CD4-positive, alpha-beta T cell treated with Interleukin-6 for 4 hours (primary cell): ENCODE data around the gene ARHGEF28.

Experiments used
- DNase-seq: peaks from one replicate; pipeline ENCODE4 v3.0.0-alpha.2; 2020; ENCODE audit warnings: mixed read lengths

ARHGEF28 gene

DNA sequence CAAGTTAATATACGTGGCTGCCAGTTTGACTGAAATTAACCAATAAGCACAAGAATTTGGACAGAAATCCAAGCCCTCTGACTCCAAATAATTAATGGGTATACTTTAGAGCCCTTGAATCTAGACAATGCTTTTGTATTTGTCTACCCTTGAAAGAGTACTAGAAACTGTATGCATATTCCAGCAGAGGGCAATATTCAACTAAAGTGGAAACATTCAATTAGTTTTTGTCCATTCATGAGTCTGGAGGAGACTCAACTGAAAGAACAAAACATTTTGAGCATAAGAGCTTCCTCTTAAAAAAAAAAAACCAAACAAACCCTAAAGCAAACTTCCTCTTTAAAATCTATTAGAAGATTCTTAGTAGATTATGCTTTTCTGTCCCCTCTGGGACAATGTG is 157.8 kb downstream of the ARHGEF28 start:
- no peak for DNase-seq

DNA sequence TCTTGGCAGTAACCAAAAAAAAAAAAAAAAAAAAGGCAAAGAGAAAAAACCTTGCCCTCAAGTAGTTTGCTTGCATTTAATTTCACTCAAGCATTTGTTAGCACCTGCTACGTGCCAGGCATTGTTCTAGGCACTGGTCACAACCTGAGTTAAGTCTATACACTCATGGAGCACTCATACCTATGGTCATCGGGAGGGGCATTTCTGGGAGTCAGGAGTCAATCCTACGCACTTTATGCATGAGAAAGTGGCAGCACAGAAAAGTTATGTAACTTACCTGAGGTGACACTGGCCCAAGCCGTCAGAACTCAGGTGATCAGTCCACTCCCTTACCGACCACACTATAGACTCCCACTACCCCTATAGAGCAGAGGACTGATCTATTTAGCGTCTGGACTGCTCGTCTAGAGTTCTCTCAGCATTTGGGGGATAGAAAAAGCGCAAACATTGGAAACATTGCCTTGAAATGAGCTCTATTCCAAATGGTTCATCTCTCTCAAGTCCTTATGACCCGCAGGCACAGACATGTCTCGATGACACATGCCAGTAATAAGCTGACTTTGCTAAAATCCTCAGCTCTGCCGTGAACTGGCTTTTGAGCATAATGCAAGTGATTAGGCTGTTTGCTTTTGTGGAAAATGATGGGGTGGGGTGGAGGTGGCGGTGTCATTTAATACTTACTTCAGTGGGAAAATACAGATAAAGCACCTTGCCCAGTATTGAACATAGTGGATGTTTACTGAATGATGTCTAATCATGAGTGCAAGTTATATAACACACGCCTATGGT is 160.2 kb downstream of the ARHGEF28 start:
- no peak for DNase-seq

GRCh38 chr5:73789851-73790281 is 163.9 kb downstream of the ARHGEF28 start:
- no peak for DNase-seq

DNA sequence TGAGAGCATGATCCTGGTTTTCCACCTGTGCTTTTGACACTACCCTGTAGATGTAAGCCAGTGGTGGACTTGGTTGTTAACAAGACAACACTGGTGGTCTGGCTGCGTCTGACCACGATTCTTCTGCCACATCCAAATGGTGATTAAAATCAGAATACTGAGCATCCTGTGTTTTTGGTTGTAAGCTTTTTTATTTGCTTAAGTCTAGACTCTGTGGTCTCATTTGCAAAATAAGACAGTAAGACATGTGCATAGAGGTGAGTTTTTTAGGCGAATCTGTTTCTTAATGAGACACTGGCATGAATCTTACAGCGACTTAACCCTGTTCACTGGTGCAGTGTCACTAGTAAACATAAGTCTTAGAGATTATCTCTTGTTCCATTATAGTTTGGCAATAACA is 165.4 kb downstream of the ARHGEF28 start:
- DNase-seq = no peak

- DNase-seq = peak; percentile 60
Measured at GRCh38 chr5:73792687-73793320, 166.8 kb downstream of the ARHGEF28 start.

- DNase-seq = no peak
Measured at GRCh38 chr5:73793911-73794310, 167.9 kb downstream of the ARHGEF28 start.

DNA sequence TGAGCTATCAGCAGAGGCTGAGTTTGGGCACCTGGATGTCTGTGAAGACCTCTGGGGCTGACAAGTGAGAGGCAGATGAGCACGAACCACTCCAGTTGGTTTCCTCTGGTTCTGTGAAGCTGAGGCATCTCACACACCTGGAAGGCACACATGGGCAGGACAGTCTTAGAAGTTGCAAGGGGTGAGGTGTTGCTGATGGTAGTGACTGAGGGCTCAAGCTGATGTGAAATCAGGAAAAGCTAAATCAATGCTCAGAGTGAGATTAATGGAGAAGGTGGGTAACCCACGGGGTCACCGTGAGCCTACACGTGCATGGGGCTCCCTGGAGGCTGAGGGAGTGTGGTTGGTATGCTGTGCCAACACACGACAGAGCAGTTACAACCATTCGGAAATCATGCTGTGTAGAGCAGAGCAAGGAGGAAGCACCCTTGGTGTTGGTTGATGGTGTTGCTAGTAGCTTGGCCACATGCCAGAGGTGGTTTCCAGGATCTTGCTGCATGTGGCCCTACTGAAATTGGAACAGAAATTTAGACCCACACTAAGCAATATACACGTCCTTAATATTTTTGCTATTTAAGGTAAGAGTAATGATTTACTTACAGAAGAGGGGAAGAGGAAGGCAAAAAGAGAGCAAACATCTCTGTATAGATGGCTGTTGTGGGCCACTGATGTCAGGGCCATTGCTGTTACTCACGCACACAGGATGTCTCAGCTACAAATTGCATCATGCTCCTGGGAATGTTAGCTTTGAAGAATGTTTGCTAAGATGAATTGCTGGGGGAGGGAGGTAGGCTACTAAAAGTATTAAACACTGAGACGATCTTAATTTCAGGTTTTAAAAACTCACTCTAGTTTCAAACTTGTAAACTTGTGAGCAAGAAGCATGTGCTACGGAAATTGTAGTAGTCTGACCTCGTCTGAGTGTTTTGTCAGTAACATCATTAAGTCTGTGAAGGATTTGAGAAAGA is 170.5 kb downstream of the ARHGEF28 start:
- peak; percentile 3 for DNase-seq

- DNase-seq = no peak
Measured at GRCh38 chr5:73797132-73797510, 171.1 kb downstream of the ARHGEF28 start.

DNA sequence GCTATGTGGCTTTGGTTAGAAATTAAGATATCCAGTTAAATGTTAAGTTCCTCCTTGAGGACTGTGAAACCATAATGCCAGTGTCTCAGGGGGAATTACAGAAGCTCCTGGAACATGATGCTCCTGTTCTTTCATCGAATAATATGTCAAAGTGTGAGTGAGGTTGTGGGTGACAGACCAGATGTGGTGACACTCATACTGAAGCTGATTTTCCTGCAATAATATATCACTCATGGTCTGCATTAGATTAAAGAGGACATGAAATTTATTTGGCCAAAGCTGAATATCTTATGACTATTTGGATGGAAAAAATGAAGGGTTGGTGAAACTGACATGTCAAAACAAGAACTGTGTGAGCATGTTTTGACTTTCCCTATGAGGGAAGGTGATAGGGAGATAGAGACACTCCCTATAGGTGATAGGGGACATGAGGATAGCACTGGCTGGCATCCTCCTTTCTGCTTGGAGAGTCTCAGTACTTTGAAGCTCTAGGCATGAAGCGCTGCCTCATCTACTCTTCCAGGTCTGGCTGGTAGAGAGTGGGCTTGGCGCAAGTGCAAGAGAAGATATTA is 173.5 kb downstream of the ARHGEF28 start:
- DNase-seq = no peak

GRCh38 chr5:73801686-73802085 is 175.7 kb downstream of the ARHGEF28 start:
- DNase-seq = no peak

DNA sequence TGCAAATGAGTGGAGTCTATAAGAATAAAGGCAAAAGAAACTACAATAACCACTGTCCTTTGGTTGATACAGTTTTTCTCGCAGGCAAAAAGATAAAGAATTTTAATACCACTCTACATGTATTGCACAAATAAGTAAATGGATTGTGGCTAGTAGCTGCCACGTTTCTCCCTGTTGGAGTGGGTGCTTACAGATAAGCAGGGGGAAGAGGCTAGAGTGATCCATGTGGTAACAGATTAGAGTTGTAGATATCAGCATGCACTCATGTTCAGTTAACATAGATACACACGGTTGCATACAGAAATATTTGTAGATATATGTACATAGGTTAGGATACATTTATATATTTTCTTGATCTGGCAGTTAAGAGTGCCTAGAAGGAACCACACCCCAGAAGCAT is 179.5 kb downstream of the ARHGEF28 start:
- no peak for DNase-seq

DNA sequence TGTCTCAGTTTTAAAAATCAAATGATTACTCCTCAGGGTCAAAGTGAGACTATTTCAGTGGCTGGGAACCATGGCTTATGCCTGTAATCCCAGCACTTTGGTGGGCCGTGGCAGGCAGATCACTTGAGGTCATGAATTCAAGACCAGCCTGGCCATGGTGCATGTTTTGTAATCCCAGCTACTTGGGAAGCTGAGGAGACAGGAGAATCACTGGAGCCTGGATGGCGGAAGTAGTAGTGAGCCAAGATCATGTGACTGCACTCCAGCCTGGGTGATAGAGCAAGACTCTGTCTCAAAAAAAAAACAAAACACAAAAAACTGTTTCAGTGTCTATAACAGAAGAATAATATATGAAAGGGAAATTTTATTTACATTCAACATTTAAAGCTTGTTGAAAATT is 182.9 kb downstream of the ARHGEF28 start:
- DNase-seq = no peak

GRCh38 chr5:73810429-73810828 is 184.4 kb downstream of the ARHGEF28 start:
- DNase-seq = no peak

GRCh38 chr5:73812457-73812856 is 186.5 kb downstream of the ARHGEF28 start:
- no peak for DNase-seq

DNA sequence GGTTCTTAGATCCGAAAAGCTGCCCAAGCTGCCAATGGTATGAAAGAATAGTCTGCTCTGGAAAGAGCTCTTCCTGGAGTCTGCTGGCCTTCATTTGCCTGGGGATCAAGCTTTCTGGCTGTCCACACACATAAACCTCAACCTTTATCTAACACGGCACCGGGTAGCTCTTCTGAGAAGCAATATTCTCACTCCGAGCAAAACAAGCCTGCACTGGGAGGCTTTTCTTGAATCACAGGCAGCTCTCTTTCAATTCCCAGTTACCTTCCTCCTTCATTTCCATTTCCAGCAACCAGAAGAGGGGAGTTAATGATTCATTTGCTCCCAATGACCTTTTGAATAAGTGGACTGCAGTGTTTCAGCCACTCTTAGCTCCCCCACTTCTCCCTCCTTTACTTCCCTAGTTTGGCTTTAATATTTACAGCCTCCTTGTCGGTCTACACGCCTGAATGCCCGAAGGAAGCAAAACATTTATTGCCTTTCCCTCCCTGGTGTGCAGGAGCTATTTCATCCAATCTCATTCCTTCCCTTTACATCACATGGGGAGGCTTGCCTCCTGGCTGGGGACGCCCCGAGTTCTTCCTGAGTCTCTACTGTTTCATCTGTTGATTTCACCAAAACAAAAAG is 187.1 kb downstream of the ARHGEF28 start:
- no peak for DNase-seq

DNA sequence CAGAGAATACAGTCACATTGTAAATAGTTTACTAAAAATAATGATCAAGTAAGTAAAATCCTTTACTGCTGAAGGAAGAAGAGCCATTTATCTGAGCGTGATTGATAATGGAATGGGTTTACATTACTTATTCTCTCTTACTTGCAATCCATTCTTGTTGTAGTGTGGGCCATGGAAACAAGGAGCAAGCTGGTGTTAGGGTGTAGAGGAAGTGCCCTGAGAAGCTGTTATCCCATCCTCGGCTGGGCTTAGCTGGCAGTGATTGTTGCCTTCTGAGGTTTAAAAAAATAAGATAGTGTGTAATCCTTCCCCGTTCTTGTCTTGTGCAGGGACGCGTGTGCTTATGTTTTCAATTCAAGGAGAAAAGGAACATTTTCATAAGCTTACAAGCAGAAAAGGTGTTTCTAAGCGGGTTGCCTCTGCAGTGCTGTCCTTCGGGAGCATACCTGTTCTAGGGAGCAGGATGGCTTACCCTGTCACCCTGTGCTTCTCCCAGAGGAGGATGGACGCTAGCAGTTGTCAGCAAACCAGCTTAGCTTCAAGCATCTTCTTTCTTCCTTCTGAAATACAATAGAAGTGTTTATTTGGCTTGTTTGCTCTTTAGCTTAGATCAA is 188.3 kb downstream of the ARHGEF28 start:
- no peak for DNase-seq

DNA sequence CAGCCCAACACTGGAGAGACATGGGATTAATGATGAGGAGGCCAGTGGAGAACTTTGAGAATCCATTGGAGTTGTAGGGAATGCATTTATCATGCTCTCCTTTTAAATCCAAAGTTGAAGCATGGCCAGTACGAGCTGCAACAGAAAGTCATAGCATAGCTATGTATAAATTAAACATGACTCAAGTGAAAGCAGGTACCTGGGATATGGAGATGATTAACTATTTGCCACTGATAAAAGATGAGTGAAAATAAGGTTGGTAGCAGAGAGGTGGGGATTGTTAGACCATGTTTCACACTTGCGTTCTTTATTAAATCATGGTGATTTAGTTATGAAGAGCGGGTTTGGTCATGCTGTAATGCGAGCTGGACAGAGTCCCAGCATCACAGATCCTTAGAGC is 189.6 kb downstream of the ARHGEF28 start:
- DNase-seq = no peak

- no peak for DNase-seq
Measured at GRCh38 chr5:73816656-73817420, 190.8 kb downstream of the ARHGEF28 start.

GRCh38 chr5:73818357-73818756 is 192.4 kb downstream of the ARHGEF28 start:
- DNase-seq = no peak

DNA sequence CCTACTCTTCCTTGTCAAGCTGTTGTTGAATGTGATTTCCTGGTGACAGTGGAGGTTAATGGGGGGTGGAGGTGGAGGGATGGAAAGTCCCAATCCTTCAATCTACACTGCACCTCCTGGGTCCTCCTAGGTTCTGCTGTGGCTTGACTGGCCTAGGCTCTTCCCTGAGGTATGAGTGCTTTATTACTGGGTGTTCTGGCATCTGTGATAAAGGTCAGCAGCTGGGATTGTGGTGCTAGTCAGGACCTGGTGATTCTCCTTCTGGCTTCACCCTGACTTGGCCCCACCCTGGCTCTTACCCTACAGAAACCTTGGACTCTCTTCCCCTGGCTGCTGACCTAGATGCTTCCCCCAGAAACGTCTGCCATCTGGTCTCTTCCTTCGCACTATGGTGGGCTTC is 194.3 kb downstream of the ARHGEF28 start:
- no peak for DNase-seq

GRCh38 chr5:73821003-73821402 is 195.0 kb downstream of the ARHGEF28 start:
- DNase-seq = no peak
